ENCODE results near the gene CHURC1. TPM values are rescaled to one million over a fixed set of nuclear protein-coding genes. Genes with fewer than 3 reads are reported as not detected.

The CHURC1 gene
- total RNA-seq, 1 donor from 2014 or later = 57.9 TPM

GRCh38 chr14:64930085-64930843 is 16.0 kb downstream of the CHURC1 start:
- no peaks in the 10 kb centered on the region for H3K4me1 ChIP-seq
- no peaks in the 10 kb centered on the region for H3K9me3 ChIP-seq
- intact Hi-C loops (cut with DNase I) = loop anchor here (10.0 kb wide), 1 partner anchor 1325 kb away; no protein-coding TSS in a partner anchor
- no peak overlapping the region for H3K27ac ChIP-seq
- DNase-seq (ENCODE audit: extremely low spot score in 2 of 2) = no peak
- H3K4me3 ChIP-seq = no peak overlapping the region
- H3K27me3 ChIP-seq = no peaks in the 10 kb centered on the region
- H3K36me3 ChIP-seq = peaks cover 0 to 28% of the 10 kb centered on the region in 2 donors
- TF ChIP-seq POLR2A (IDR thresholded peaks at IDR 0.05) = no peak
- no peak for TF ChIP-seq CTCF (IDR thresholded peaks at IDR 0.05)
- TF ChIP-seq POLR2AphosphoS5 (IDR thresholded peaks at IDR 0.05; ENCODE audit: insufficient read depth in 1 of 2, low read depth in 1 of 2) = no peak

- Histone ChIP-seq H3K36me3 (peaks cover 0 to 28% of the 10 kb centered on the region in 2 donors), H3K4me3 (no peak overlapping the region), H3K4me1 (no peaks in the 10 kb centered on the region), H3K9me3 (no peaks in the 10 kb centered on the region), H3K27me3 (no peaks in the 10 kb centered on the region), H3K27ac (no peak overlapping the region)
- DNase-seq (ENCODE audit: extremely low spot score in 2 of 2) = no peak
- intact Hi-C loops (cut with DNase I) = loop anchor here (10.0 kb wide), 1 partner anchor 1324 kb away; no protein-coding TSS in a partner anchor
- no peak for TF ChIP-seq POLR2AphosphoS5 (IDR thresholded peaks at IDR 0.05; ENCODE audit: insufficient read depth in 1 of 2, low read depth in 1 of 2)
- no peak for TF ChIP-seq POLR2A (IDR thresholded peaks at IDR 0.05)
- no peak for TF ChIP-seq CTCF (IDR thresholded peaks at IDR 0.05)
These were observed 16.9 kb downstream of the CHURC1 start for GRCh38 chr14:64931123-64931522.

GRCh38 chr14:64932231-64932630 is 18.0 kb downstream of the CHURC1 start:
- peaks cover 0 to 19% of the 10 kb centered on the region in 2 donors for H3K36me3 ChIP-seq
- no peak overlapping the region for H3K4me3 ChIP-seq
- H3K9me3 ChIP-seq = no peaks in the 10 kb centered on the region
- no peak for DNase-seq (ENCODE audit: extremely low spot score in 2 of 2)
- intact Hi-C loops (cut with DNase I) = loop anchor here (10.0 kb wide), 1 partner anchor 1323 kb away; no protein-coding TSS in a partner anchor
- peaks cover 4% of the 10 kb centered on the region for H3K4me1 ChIP-seq
- no peaks in the 10 kb centered on the region for H3K27me3 ChIP-seq
- TF ChIP-seq CTCF (IDR thresholded peaks at IDR 0.05) (no peak), POLR2A (IDR thresholded peaks at IDR 0.05) (no peak), POLR2AphosphoS5 (IDR thresholded peaks at IDR 0.05; ENCODE audit: insufficient read depth in 1 of 2, low read depth in 1 of 2) (no peak)
- H3K27ac ChIP-seq = no peak overlapping the region

GRCh38 chr14:64934338-64934929 is 20.2 kb downstream of the CHURC1 start:
- no peak for DNase-seq (ENCODE audit: extremely low spot score in 2 of 2)
- intact Hi-C loops (cut with DNase I) = loop anchor here (10.0 kb wide), 1 partner anchor 1320 kb away; no protein-coding TSS in a partner anchor
- TF ChIP-seq POLR2A (IDR thresholded peaks at IDR 0.05) (no peak), POLR2AphosphoS5 (IDR thresholded peaks at IDR 0.05; ENCODE audit: insufficient read depth in 1 of 2, low read depth in 1 of 2) (no peak), CTCF (IDR thresholded peaks at IDR 0.05) (no peak)
- no peaks in the 10 kb centered on the region for H3K9me3 ChIP-seq
- H3K27me3 ChIP-seq = no peaks in the 10 kb centered on the region
- H3K4me1 ChIP-seq = peaks cover 6% of the 10 kb centered on the region
- no peak overlapping the region for H3K27ac ChIP-seq
- peaks cover 0 to 19% of the 10 kb centered on the region in 2 donors for H3K36me3 ChIP-seq
- H3K4me3 ChIP-seq = no peak overlapping the region

Measured in vagina (tissue), 2 donors.